Stimulated activated CD8-positive, alpha-beta memory T cell treated with anti-CD3 and anti-CD28 coated beads, Interleukin-7, amount 100 ng/mL, for 1 hour (primary cell): ENCODE data around the gene NLE1.

Source experiments
- DNase-seq, 2 donors: peaks; one replicate each; pipeline ENCODE4 v3.0.0-alpha.2; 2020; ENCODE audit warnings: low read depth in 2 of 2

The NLE1 gene

DNA sequence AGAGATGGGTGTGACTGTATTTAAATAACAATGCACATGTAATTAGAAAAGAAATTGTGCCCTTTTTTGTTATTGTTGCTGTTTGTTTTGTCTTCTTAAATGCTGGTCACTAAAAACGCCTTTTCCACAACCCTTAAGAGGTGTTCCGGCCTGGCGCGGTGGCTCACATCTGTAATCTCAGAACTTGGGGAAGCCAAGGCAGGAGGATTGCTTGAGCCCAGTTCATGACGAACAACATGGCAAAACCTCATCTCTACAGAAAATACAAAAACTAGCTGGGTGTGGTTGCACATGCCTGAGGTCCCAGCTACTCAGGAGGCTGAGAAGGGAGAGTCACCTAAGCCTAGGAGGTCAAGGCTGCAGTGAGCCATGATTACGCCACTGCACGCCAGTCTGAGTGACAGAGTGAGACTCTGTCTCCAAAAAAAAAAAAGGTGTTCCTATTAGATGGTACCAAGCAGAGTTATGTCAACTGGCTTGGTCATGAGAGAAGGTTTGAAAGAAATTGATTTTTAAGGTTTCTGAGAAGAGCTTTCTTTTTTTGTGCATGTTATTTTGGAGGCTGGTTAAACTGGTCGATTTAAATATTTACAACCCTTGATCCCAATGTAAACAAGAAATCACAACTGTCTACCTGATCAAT lies 55.1 kb downstream of the NLE1 start:
- no peak for DNase-seq

DNA sequence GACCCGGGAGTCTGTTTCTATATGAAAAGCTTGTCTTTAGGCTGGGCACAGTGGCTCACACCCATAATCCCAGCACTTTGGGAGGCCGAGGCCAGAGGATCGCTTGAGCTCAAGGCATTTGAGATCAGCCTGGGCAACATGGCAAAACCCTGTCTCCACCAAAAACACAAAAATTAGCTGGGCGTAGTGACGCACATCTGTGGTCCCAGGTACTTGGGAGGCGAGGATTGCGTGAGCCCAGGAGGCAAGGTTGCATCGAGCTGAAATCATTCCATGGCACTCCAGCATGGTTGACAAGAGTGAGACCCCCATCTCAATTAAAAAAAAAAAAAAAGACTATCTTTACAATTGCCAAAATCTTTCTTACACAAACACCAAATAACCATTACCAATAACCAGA lies 55.9 kb downstream of the NLE1 start:
- DNase-seq: no peak

DNA sequence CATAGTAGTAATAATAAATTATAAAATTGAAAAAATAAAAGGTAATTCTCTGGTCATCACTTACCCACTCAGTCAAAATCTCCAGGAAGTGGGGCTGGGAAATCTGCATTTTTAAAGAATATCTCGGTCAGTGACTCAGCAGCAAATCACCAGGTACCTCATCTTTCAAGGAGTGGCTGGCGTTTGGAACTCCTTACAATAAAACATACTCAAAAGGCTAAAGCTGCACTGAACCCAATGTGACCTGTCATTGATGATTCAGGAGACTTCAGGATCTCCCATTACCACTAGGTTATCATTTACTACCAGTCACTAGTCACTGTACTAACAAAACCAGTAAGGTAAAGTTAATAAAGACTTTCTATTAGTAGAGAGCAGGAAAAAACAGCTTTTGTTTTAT lies 57.1 kb downstream of the NLE1 start:
- no peak for DNase-seq

DNA sequence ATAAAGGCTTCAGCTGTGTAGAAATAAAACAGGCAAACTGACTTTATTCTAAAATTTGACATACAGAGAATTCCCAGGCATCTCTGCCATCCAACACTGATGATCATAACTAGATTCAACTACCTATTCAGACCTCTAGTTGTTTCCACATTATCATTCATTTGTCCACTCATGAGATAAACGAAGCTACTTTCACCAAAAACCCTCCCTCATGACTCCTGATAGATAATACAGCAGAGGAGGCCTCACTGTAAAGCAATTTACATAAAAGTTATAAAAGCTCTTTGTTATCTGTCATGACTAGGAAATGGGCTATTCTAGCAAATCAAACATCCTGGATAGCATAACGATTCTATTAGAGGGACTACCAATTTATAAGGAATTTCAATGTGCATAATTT lies 59.0 kb downstream of the NLE1 start:
- no peak for DNase-seq

DNA sequence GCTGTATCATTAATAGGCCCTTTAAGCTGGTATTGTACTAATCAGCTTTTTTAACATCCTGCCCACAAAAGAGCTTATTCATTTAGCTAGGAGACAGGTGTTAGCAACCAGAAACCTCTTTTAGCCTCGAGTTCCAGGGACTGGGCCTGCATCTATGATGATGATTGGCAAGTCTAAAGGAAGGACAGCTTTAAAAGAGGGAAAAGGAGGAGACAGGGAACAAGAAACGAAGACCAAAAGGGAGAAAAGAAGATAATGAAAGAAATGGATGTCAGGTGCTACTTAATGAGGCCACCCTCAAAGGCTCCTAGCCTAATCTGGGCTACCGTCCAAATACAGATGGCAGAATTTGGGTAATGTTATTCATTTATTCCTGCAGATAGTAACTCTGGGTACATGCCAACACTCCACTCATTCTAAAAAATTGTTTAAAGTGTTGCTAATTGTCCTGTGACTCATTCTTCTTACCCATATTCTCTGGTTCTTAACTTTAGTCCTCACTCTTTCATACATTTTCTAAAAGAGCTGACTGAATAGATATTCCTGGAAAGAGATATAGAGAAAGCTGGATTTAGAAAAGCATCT lies 59.9 kb downstream of the NLE1 start:
- DNase-seq: no peak

DNA sequence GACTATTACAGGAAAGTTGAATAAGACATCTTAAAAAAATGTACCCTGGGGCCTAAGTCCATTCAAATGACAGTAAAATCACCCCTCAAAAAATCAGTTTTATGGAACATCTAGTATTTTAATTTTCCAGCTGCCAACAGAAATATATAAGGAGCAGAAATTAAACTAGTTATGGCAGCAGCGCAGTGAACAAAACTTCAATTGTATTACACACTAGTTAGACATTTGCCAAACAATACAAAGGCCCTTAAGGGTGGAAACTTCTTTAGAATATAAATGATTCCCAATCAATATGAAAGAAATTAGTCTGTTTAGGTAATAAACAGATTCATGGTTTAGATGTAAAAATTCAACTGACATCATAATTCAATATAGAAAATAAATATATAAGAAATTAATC lies 60.5 kb downstream of the NLE1 start:
- DNase-seq: no peak

DNA sequence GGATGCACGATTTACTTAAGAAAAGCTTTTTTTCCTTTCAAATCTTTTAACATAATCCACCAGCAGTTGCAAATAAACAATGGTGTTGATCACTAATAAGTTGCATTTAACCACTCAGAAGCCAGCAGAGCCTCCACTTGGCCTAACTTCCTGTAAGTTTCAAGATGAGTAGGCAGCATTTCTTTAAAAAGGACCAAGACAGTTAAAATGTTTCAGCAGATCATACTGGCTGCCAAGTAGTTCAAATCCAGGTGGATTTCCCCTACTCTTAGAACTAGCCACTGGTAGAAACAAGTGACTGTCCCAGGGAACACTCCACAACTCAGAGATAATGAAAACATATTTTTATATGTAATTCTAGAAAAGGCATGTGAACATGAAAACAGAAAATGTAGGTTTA lies 61.6 kb downstream of the NLE1 start:
- no peak for DNase-seq

DNA sequence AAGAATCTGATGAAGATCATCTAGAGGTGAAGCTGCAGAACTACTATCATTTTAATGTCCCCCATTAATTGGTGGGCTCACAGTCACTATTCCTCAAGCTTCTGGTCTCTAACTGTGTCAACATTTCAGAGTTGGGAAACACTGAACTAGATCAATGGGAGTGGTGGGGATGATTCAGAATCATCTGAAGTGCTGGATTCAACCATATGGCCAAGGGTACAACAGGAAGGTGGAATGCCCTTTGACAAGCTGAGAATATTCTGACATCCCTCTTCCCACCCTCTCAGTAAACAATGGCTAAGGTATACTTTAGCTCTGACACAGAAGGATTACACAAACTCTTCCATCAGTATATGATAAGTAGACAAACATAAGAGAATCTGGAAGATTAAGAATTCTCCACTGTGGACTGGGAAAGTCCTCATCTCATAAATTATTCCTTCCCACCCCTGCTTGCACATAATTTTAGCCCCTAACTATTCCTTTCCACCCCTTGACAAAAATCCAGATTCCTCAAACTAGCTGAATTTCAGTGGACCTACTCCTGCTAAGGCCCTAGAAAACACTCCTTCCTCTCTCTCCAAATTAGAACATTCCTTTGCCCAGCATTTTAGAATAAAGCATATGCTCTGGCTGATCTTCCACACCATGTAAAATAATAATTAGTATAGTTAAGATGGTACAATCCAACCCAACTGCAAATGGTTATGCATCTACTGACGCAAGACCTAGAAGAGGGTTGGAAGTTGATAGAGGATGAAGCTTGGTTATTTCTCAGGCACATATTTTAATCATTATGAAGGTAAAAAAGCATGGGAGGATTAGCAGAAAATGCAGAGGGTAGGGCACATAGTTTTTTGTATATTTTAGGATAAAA lies 62.3 kb downstream of the NLE1 start:
- no peak for DNase-seq
